Activated CD4-positive, alpha-beta T cell treated with anti-CD3 and anti-CD28 coated beads for 36 hours (primary cell): ENCODE measurements around the gene FAM118B. TPM values are rescaled to one million over a fixed set of nuclear protein-coding genes. Genes with fewer than 3 reads are reported as not detected.
A peak's percentile ranks its signal among the peaks of the same experiment; 100 is the strongest.

Experiments
- ATAC-seq: fragments of 200-7000 bp; cut with Tn5 transposase; one replicate; pipeline ENCODE4 v1.10.0; 2021; ENCODE audit warnings: mild to moderate bottlenecking, moderate library complexity
- CTCF ChIA-PET: fragments of 350-600 bp; sonication (Branson Sonifier 250); formaldehyde crosslinking; loops from one replicate; lab custom pipeline; 2021; ENCODE audit warnings: antibody characterized with exemption; lab: Charles Lee
- POLR2A ChIA-PET: fragments of 350-600 bp; sonication (Branson Sonifier 250); formaldehyde crosslinking; loops from one replicate; lab custom pipeline; 2021; ENCODE audit warnings: antibody characterized with exemption, inconsistent platforms; lab: Charles Lee
- DNase-seq: peaks from one replicate; pipeline ENCODE4 v3.0.0-alpha.2; 2020
- H3K27ac Mint-ChIP-seq: one replicate; pipeline ENCODE4 v1.8.0; 2021; ENCODE audit warnings: mixed read lengths
- H3K27me3 Mint-ChIP-seq: one replicate; pipeline ENCODE4 v1.8.0; 2021; ENCODE audit warnings: mixed read lengths
- H3K36me3 Mint-ChIP-seq: one replicate; pipeline ENCODE4 v1.8.0; 2021; ENCODE audit warnings: low read depth, mixed read lengths
- H3K4me1 Mint-ChIP-seq: one replicate; pipeline ENCODE4 v1.8.0; 2021; ENCODE audit warnings: mixed read lengths
- H3K4me3 Mint-ChIP-seq: one replicate; pipeline ENCODE4 v1.8.0; 2021; ENCODE audit warnings: mild to moderate bottlenecking, moderate library complexity, mixed read lengths
- H3K9me3 Mint-ChIP-seq: one replicate; pipeline ENCODE4 v1.8.0; 2021; ENCODE audit warnings: low read depth, mixed read lengths
- intact Hi-C, 2 experiments: fragments of 100-400 bp; cut with DNase I in 1 of 2; cut with micrococcal nuclease in 1 of 2; formaldehyde crosslinking; loops; one replicate each; pipeline versions ENCODE4 v1.14.2 to v1.15.1; 2022 to 2024; cut with DNase I, micrococcal nuclease
- total RNA-seq, 2 experiments: library from RNA; stranded (reverse); gene quantifications; one replicate each; pipeline ENCODE4 v1.2.3, GENCODE V29; 2021

FAM118B gene
- total RNA-seq, 2 experiments from 2014 or later: 8.9 to 9.0 TPM

DNA sequence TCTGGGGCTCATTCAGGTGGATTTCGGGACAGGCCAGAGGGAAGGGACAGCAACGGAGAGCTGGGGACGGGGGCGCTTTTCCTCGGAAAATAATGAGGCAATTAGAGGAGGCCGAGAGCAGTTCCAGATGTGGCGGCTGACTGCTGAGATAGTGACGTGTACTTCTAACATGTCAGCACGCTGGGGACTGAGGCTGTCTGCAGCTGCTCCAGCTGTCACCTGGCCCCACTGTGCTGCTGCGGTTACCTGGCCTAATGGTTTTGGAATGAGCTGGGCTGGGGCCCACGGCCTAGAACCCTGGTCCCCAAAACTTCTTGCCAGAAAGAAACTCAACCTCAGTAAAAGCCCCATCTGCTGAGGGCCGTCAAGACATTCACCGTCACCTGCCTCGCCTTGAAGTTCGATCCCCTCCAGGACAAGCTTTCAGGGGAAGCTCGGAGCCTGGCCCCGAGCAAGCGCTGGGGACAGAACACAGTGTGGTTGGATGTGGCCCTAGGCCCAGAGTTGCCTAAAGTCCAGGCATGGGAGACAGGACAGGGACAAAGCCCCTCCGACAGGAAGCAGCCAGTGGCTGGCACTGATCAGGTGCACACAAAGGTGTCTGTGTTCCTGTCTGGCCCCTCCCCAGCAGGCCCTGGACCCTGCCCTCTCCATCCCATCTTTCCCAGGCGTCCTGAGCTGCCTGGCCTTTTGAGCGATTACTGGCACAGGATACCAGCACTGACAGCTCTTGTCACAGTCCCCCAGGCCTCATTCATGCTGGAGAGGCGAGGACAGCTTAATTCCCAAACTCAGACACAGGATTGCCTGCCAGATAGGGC is 22.3 kb upstream of the FAM118B start:
- ATAC-seq (no peak), DNase-seq (no peak)
- Mint-ChIP-seq H3K36me3 (peaks cover 3% of the 10 kb centered on the region), H3K9me3 (no peaks in the 10 kb centered on the region), H3K4me3 (no peak overlapping the region), H3K27ac (no peak overlapping the region), H3K27me3 (no peaks in the 10 kb centered on the region), H3K4me1 (no peaks in the 10 kb centered on the region)
- ChIA-PET CTCF (interaction anchor here (0.7 kb wide), 1 partner anchor 21 kb away, joined by 3 read pairs; no protein-coding TSS in a partner anchor), POLR2A (no interaction called here)
- intact Hi-C loops: no loop called here

DNA sequence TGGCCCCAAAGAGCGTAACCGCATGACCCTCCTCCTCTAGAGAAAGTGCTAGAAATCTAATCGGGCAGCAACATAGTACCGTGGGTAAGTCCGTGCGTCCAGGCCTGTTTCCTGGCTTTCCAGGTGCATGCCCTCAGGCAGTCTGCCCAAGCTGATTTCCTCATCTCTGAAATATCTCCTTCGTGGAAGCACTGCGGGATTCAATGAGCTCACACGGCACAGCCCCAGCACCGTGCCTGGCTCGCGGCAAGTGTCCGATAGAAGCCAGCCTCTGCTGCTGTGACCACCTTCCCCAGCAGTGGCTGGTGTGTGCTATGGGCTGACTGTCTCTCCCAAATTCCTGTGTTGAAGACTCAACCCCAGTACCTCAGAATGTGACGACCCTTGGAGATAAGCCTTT is 20.8 kb upstream of the FAM118B start:
- H3K36me3 Mint-ChIP-seq: peaks cover 6% of the 10 kb centered on the region
- POLR2A ChIA-PET: no interaction called here
- H3K9me3 Mint-ChIP-seq: no peaks in the 10 kb centered on the region
- H3K27ac Mint-ChIP-seq: no peak overlapping the region
- DNase-seq (no peak), ATAC-seq (no peak)
- H3K4me1 Mint-ChIP-seq: no peaks in the 10 kb centered on the region
- CTCF ChIA-PET: no interaction called here
- no peak overlapping the region for H3K4me3 Mint-ChIP-seq
- intact Hi-C loops: loop anchor here in 1 of 2 experiments (5.0 kb wide), 1 partner anchor 248 kb away; no protein-coding TSS in a partner anchor
- H3K27me3 Mint-ChIP-seq: no peaks in the 10 kb centered on the region

DNA sequence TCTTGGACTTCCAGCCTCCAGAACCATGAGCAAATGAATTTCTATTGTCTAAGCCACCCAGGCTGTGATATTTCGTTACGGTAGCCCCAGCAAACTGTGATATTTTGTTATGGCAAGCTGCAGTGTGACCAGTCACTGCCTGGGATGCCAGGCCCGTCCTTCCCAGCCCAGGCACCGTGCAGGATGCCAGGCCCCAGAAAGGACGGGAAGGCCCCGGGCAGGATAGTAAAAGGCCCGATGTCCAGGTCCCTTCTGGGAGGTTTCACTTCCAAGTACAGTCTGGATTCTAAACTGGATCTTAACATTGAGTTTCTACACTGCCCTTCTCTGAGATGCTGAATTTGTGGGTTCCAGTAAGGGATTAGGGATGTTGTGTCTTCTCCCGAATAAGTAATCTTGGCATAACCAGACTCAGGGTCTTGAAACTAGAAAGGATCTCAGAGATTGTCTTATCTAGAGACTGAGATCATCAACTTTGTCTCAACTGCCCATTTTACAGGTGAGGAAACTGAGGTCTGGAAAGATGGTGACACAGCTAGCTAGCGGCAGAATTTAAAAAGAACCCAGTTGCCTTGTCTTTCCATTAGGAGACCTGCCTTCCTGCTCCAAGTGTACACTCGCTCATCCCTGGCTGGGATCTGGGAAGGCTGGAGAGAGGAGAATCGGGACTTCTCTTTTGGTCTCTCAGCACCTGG is 20.1 kb upstream of the FAM118B start:
- Mint-ChIP-seq H3K9me3 (no peaks in the 10 kb centered on the region), H3K27me3 (no peaks in the 10 kb centered on the region), H3K27ac (no peak overlapping the region), H3K4me3 (no peak overlapping the region), H3K36me3 (peaks cover 11% of the 10 kb centered on the region), H3K4me1 (no peaks in the 10 kb centered on the region)
- ChIA-PET POLR2A (no interaction called here), CTCF (interaction anchor here (0.7 to 2.8 kb wide), 2 partner anchors 249 to 520 kb away, joined by 5 to 25 read pairs; no protein-coding TSS in a partner anchor)
- DNase-seq (no peak), ATAC-seq (no peak)
- intact Hi-C loops: loop anchor here in 1 of 2 experiments (5.0 kb wide), 1 partner anchor 249 kb away; no protein-coding TSS in a partner anchor

DNA sequence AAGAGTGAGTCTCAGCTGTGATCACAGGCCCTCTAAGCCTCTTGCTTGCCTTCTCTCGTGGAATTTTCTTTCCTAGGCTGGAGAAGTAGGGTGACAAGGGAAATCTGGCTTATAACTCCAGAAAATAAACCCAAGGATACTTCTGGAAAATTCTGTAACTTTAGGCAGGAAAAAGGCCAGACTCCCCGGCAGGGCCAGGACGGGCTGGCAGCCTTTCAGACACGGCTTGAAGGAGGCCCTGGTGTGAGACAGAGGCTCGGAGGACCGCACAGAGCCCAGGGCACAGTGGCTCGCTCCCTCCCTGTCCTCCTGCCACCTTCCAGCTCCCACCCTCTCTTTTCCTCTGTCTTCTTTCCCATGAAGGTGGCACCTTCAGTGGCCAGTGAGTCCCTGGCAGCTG is 19.2 kb upstream of the FAM118B start:
- Mint-ChIP-seq H3K9me3 (no peaks in the 10 kb centered on the region), H3K4me1 (no peaks in the 10 kb centered on the region), H3K27me3 (no peaks in the 10 kb centered on the region), H3K4me3 (no peak overlapping the region), H3K27ac (no peak overlapping the region), H3K36me3 (peaks cover 19% of the 10 kb centered on the region)
- DNase-seq (no peak), ATAC-seq (no peak)
- intact Hi-C loops: loop anchor here in 1 of 2 experiments (5.0 kb wide), 1 partner anchor 250 kb away; no protein-coding TSS in a partner anchor
- ChIA-PET CTCF (interaction anchor here (0.6 to 2.8 kb wide), 4 partner anchors 250 to 521 kb away, joined by 3 to 41 read pairs (median 15); no protein-coding TSS in a partner anchor), POLR2A (no interaction called here)

DNA sequence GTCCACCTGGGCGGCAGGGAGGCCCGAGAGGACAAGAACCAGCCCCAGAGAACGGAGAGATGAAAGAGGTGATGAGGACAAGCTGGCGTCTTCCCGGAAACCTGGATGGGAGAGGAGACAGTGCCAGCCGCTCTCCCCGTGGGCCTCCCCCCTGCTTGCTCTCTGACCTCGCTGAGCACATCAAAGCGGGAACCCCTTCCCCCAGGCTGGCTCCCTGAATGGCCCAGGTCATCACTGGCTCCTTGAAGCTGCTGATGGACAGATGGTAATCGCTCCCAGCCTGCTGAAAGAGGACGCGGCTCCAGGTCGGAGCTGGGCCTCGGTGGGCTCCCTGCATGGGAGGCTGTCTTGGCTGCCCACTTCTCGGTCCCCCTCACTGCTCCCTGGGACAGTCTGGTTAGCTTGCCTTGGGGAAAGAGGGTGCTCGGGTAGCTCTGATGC is 18.5 kb upstream of the FAM118B start:
- no peak for ATAC-seq
- CTCF ChIA-PET: interaction anchor here (0.5 to 2.8 kb wide), 13 partner anchors 11 to 315 kb away, joined by 3 to 41 read pairs (median 4); no protein-coding TSS in a partner anchor

DNA sequence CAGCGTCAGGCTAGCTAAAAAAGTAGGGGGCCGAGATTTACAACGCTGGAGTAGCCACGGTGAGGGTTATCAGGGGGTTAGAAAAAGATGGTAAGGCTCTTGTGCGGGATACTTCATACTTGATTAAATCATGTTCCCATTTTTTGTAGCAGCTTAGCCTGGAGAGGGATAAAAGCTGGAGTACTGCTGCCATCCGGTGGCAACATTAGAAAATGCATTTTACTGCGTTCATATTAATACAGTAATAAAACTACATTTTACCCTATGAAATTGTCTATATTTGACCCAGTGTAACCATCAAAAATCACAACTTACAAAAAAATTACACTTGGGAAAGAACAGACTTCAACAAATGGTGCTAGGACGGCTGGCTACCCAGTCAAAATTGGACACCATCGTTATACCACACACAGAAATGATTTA is 17.4 kb upstream of the FAM118B start:
- peak; percentile 63 for DNase-seq
- ChIA-PET CTCF (interaction anchor here (0.6 to 2.8 kb wide), 19 partner anchors 10 to 287 kb away, joined by 3 to 41 read pairs (median 4); no protein-coding TSS in a partner anchor), POLR2A (no interaction called here)
- Mint-ChIP-seq H3K4me3 (no peak overlapping the region), H3K9me3 (peaks cover 4% of the 10 kb centered on the region), H3K4me1 (no peaks in the 10 kb centered on the region), H3K36me3 (peaks cover 33% of the 10 kb centered on the region), H3K27ac (no peak overlapping the region), H3K27me3 (no peaks in the 10 kb centered on the region)
- intact Hi-C loops: loop anchor here (1.0 to 5.0 kb wide), 3 partner anchors 252 to 271 kb away; no protein-coding TSS in a partner anchor
- peak; percentile 42 for ATAC-seq

More for the DNA sequence above, 18.5 kb upstream of the FAM118B start:
- H3K4me1 Mint-ChIP-seq: no peaks in the 10 kb centered on the region
- H3K27me3 Mint-ChIP-seq: no peaks in the 10 kb centered on the region
- intact Hi-C loops: loop anchor here in 1 of 2 experiments (5.0 kb wide), 1 partner anchor 251 kb away; no protein-coding TSS in a partner anchor
- peaks cover 26% of the 10 kb centered on the region for H3K36me3 Mint-ChIP-seq
- H3K27ac Mint-ChIP-seq: no peak overlapping the region
- DNase-seq: no peak
- H3K4me3 Mint-ChIP-seq: no peak overlapping the region
- POLR2A ChIA-PET: no interaction called here
- no peaks in the 10 kb centered on the region for H3K9me3 Mint-ChIP-seq

DNA sequence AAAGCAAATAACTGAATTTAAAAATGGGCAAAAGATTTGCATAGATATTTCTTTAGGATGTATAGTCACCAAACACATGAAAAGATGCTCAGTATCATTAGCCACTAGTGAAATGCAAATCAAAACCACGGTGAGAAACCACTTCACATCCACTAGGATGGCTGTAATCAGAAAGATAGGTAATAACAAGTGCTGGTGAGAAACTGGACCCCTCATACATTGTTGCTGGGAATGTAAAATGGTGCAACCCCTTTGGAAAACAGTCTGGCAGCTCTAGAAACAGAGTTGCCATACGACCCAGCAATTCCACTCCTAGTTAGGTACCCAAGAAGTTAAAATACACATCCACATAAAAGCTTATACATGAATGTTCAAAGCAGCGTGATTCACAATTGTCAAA is 16.5 kb upstream of the FAM118B start:
- Mint-ChIP-seq H3K9me3 (peaks cover 4% of the 10 kb centered on the region), H3K27me3 (no peaks in the 10 kb centered on the region), H3K4me1 (no peaks in the 10 kb centered on the region), H3K27ac (no peak overlapping the region), H3K36me3 (peaks cover 40% of the 10 kb centered on the region), H3K4me3 (no peak overlapping the region)
- CTCF ChIA-PET: interaction anchor here (0.6 to 2.7 kb wide), 2 partner anchors 271 kb away, joined by 3 to 41 read pairs; no protein-coding TSS in a partner anchor
- ATAC-seq: no peak
- DNase-seq: no peak
- POLR2A ChIA-PET: no interaction called here
- intact Hi-C loops: no loop called here

DNA sequence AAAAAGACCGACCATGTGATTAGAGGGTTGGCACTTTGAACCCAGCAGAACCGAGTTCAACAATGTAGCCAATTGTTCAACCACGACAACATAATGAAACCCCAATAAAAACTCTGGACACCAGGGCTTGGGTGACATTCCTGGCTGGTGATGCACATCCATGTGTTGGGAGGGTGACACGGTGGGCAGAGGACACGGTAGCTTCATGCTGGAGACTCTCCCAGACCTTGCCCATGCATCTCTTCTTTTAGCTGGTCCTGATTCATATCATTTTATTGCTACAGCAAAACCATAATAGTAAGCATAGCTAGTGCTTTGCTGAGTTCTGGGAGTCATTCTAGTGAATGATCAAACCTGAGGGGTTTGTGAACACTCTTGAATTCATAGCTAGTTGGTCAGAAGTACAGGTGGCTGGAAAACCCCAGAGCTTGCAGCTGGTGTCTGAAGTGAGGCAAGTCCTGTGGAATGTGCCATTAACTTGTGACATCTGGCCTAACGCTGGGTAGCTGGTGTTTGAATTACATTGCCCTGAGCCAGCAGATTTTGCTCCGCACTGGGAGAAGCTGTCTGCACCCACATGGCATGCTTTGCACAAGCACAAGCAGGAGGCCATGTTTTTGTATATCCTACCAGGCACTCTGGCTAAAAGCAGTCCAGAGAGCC is 14.2 kb upstream of the FAM118B start:
- H3K27ac Mint-ChIP-seq: no peak overlapping the region
- POLR2A ChIA-PET: interaction anchor here (0.6 kb wide), 1 partner anchor 74 kb away, joined by 4 read pairs; no protein-coding TSS in a partner anchor

DNA sequence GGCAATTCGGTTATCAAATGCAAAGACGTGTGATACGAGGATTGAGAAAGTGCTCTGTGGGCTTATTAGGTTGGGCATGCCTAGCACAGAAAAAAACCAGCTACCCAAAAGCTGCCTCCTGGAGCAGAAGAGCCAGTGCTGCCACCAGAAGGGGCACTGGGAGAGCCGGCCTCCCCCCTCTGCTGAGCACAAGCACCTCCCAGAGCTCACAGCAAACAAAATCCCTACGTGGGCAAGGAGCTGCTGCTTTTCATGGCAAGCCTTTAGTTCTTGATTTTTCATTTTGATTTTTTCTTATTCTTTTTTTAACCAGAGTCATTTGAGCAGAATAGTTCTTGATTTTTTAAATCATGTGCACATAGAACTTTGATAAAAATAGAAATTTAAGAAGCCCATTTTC is 12.9 kb upstream of the FAM118B start:
- Mint-ChIP-seq H3K4me3 (no peak overlapping the region), H3K27ac (no peak overlapping the region), H3K4me1 (no peaks in the 10 kb centered on the region), H3K36me3 (peaks cover 62% of the 10 kb centered on the region), H3K27me3 (no peaks in the 10 kb centered on the region), H3K9me3 (peaks cover 4% of the 10 kb centered on the region)
- ChIA-PET POLR2A (no interaction called here), CTCF (interaction anchor here (0.8 to 1.6 kb wide), 2 partner anchors 19 to 275 kb away, joined by 3 to 11 read pairs; no protein-coding TSS in a partner anchor)
- DNase-seq: no peak
- intact Hi-C loops: no loop called here
- ATAC-seq: no peak

More for the DNA sequence above, 14.2 kb upstream of the FAM118B start:
- Mint-ChIP-seq H3K36me3 (peaks cover 55% of the 10 kb centered on the region), H3K4me1 (no peaks in the 10 kb centered on the region), H3K4me3 (no peak overlapping the region), H3K27me3 (no peaks in the 10 kb centered on the region), H3K9me3 (peaks cover 4% of the 10 kb centered on the region)
- CTCF ChIA-PET: interaction anchor here (1.6 kb wide), 1 partner anchor 274 kb away, joined by 11 read pairs; no protein-coding TSS in a partner anchor
- intact Hi-C loops: no loop called here
- DNase-seq: no peak
- ATAC-seq: no peak

DNA sequence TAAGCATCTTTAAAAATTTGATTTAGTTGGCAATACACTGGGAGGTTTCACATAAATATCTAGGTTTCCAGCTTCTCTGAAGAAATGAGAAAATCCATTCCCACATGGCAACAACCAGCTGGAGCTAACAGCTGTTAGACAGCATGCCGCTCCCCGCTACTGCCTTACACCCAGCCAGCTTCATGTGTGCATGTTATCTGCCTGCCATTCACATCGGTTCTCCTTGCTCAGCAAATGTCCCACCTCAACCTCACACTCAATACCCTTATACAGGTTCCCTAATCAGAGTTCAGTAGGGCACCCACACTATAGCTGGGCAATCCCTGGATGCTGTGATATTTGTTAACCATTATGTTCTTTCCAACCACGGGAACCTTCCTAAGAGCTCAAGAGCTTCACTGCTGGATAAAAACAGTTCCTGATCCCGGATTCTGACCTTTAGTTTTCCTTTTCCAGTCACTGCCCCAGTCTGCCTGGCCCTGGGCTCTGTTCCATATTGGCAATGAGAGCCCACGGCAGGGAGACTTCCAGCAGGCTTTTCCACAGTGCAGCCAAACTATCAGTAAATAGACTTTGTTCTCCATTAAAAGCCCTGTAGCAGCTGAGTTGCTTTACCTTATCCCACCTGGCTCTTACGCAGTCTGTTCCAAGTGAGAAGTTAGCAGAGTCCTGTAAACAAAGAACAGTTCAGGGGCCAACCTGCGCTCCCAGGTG is 8.8 kb upstream of the FAM118B start:
- ChIA-PET POLR2A (no interaction called here), CTCF (interaction anchor here (0.6 to 0.7 kb wide), 2 partner anchors 78 to 168 kb away, joined by 3 to 4 read pairs; no protein-coding TSS in a partner anchor)
- Mint-ChIP-seq H3K36me3 (peaks cover 64% of the 10 kb centered on the region), H3K4me3 (no peak overlapping the region), H3K27me3 (no peaks in the 10 kb centered on the region), H3K9me3 (peaks cover 4% of the 10 kb centered on the region), H3K27ac (no peak overlapping the region), H3K4me1 (no peaks in the 10 kb centered on the region)
- intact Hi-C loops: no loop called here
- no peak for ATAC-seq
- no peak for DNase-seq
